ENCODE measurements around the gene CRMP1.

DNA sequence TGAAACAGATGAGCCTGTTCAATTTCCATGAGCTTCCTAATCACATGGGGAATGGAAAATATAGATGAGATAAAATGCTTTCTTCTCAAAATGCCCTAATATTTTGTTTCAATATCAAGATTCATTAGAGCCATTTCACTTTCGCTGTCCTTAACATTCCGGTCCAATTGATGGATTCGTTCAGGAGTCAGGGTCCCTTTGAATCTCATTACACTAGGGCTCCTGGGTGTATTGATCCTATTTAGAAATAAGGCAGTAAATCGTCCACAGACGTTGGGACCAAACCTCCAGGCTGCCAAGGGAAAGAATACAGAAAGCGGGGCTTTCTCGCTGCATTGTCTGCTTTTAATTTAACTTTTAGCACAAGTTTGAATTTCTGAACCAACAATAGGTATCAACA, 20.6 kb upstream of the CRMP1 start:
- TF ChIP-seq, protein P1, sequence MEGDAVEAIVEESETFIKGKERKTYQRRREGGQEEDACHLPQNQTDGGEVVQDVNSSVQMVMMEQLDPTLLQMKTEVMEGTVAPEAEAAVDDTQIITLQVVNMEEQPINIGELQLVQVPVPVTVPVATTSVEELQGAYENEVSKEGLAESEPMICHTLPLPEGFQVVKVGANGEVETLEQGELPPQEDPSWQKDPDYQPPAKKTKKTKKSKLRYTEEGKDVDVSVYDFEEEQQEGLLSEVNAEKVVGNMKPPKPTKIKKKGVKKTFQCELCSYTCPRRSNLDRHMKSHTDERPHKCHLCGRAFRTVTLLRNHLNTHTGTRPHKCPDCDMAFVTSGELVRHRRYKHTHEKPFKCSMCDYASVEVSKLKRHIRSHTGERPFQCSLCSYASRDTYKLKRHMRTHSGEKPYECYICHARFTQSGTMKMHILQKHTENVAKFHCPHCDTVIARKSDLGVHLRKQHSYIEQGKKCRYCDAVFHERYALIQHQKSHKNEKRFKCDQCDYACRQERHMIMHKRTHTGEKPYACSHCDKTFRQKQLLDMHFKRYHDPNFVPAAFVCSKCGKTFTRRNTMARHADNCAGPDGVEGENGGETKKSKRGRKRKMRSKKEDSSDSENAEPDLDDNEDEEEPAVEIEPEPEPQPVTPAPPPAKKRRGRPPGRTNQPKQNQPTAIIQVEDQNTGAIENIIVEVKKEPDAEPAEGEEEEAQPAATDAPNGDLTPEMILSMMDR (IDR thresholded peaks at IDR 0.05; ENCODE audit: borderline replicate concordance, extremely low read depth, low read length, poor library complexity, severe bottlenecking) = no peak
- no peak for TF ChIP-seq EZH2 (IDR thresholded peaks at IDR 0.05; ENCODE audit: borderline replicate concordance, low read depth, low read length, severe bottlenecking)
